ENCODE results near the gene KCNG1. TPM values are rescaled to one million over a fixed set of nuclear protein-coding genes. Genes with fewer than 3 reads are reported as not detected.

Gene KCNG1
- total and polyA plus RNA-seq, 4 donors = 0.10 to 0.39 TPM; not detected in 2

GRCh38 chr20:50957276-50957675, 65.6 kb downstream of the KCNG1 start:
- DNase-seq (no peak), ATAC-seq (ENCODE audit: low FRiP score) (no peak)
- Histone ChIP-seq H3K4me3 (ENCODE audit: low read length in 2 of 2) (peak overlapping the region; percentile 26 to 86), H3K36me3 (ENCODE audit: control insufficient read depth in 1 of 2, insufficient read depth in 2 of 2, low read length in 1 of 2) (no peaks in the 10 kb centered on the region), H3K27me3 (ENCODE audit: control insufficient read depth in 1 of 2, insufficient read depth in 2 of 2, low read length in 1 of 2) (no peaks in the 10 kb centered on the region), H3K4me1 (ENCODE audit: control insufficient read depth in 1 of 2, insufficient read depth in 2 of 2, low read length in 2 of 2) (no peaks in the 10 kb centered on the region), H3K27ac (ENCODE audit: low read depth in 1 of 2, low read length in 2 of 2) (no peak overlapping the region), H3K9me3 (ENCODE audit: control insufficient read depth, low read length) (no peaks in the 10 kb centered on the region)
- intact Hi-C loops (cut with DNase I) = no loop called here
- WGBS, 2 donors = 2 to 4% methylated on average over 7 of the region's 7 CpGs

- H3K36me3 ChIP-seq (ENCODE audit: control insufficient read depth in 1 of 2, insufficient read depth in 2 of 2, low read length in 1 of 2) = no peaks in the 10 kb centered on the region
- no peaks in the 10 kb centered on the region for H3K9me3 ChIP-seq (ENCODE audit: control insufficient read depth, low read length)
- H3K4me1 ChIP-seq (ENCODE audit: control insufficient read depth in 1 of 2, insufficient read depth in 2 of 2, low read length in 2 of 2) = no peaks in the 10 kb centered on the region
- no peak overlapping the region for H3K27ac ChIP-seq (ENCODE audit: low read depth in 1 of 2, low read length in 2 of 2)
- H3K4me3 ChIP-seq (ENCODE audit: low read length in 2 of 2) = no peak overlapping the region
- DNase-seq (no peak), ATAC-seq (ENCODE audit: low FRiP score) (no peak)
- intact Hi-C loops (cut with DNase I) = no loop called here
- H3K27me3 ChIP-seq (ENCODE audit: control insufficient read depth in 1 of 2, insufficient read depth in 2 of 2, low read length in 1 of 2) = no peaks in the 10 kb centered on the region
These were observed 69.1 kb downstream of the KCNG1 start for GRCh38 chr20:50953821-50954220.

Other genes starting within 250 kb of the KCNG1 start
- gene BCAS4, start 228.0 kb downstream of the KCNG1 start, total RNA-seq = 1 to 10 TPM; 4.9 to 5.4 TPM
- 1 to 10 TPM; 9.5 to 9.7 TPM for gene BCAS4, start 228.0 kb downstream of the KCNG1 start, polyA plus RNA-seq
- gene ADNP, start 91.7 kb downstream of the KCNG1 start, total RNA-seq = 10 to 100 TPM; 48.1 to 61.4 TPM
- gene ADNP, start 91.7 kb downstream of the KCNG1 start, polyA plus RNA-seq = 10 to 100 TPM in 1 of 2 donors, 1 to 10 TPM in 1; 9.4 to 29.8 TPM
- gene DPM1, start 64.6 kb downstream of the KCNG1 start, total RNA-seq = 10 to 100 TPM; 29.6 to 35.8 TPM
- 10 to 100 TPM; 54.5 to 59.0 TPM for gene DPM1, start 64.6 kb downstream of the KCNG1 start, polyA plus RNA-seq
- 1 to 10 TPM; 2.7 to 3.2 TPM for gene MOCS3, start 64.3 kb downstream of the KCNG1 start, total RNA-seq
- gene MOCS3, start 64.3 kb downstream of the KCNG1 start, polyA plus RNA-seq = 1 to 10 TPM; 1.0 to 2.6 TPM